Ishikawa (cell line): Measurements from ENCODE around the gene NOS1AP.

ENCODE experiments used
- CEBPB ChIP-seq: IDR thresholded peaks from 2 replicates; pipeline ENCODE4 v1.6.1; 2012
- CREB1 ChIP-seq: IDR thresholded peaks from 2 replicates; pipeline ENCODE4 v1.6.1; 2012; ENCODE audit warnings: low read depth
- EGR1 ChIP-seq: IDR thresholded peaks from 2 replicates; pipeline ENCODE4 v1.6.1; 2012
- EP300 ChIP-seq: IDR thresholded peaks from 2 replicates; pipeline ENCODE4 v1.6.1; 2012; ENCODE audit warnings: borderline replicate concordance
- FOXM1 ChIP-seq: IDR thresholded peaks from 2 replicates; pipeline ENCODE4 v1.6.1; 2012; ENCODE audit warnings: low read depth, borderline replicate concordance
- NFIC ChIP-seq: IDR thresholded peaks from 2 replicates; pipeline ENCODE4 v1.6.1; 2012
- RAD21 ChIP-seq: IDR thresholded peaks from 2 replicates; pipeline ENCODE4 v1.6.1; 2012; ENCODE audit warnings: low read depth
- REST ChIP-seq: IDR thresholded peaks from 2 replicates; pipeline ENCODE4 v1.6.1; 2012; ENCODE audit warnings: low read depth, mild to moderate bottlenecking
- TAF1 ChIP-seq: IDR thresholded peaks from 2 replicates; pipeline ENCODE4 v1.6.1; 2012; ENCODE audit warnings: low read depth, mild to moderate bottlenecking
- TCF12 ChIP-seq: IDR thresholded peaks from 2 replicates; pipeline ENCODE4 v1.6.1; 2012; ENCODE audit warnings: low read depth
- TEAD4 ChIP-seq: IDR thresholded peaks from 2 replicates; pipeline ENCODE4 v1.6.1; 2012
- USF1 ChIP-seq: IDR thresholded peaks from 2 replicates; pipeline ENCODE4 v1.6.1; 2012
- YY1 ChIP-seq: IDR thresholded peaks from 2 replicates; pipeline ENCODE4 v1.6.1; 2012; ENCODE audit warnings: low read depth
- ZBTB7A ChIP-seq: IDR thresholded peaks from 2 replicates; pipeline ENCODE4 v1.6.1; 2012; ENCODE audit warnings: low read depth
- TF ChIP-seq, protein P1 (sequence below): IDR thresholded peaks from 2 replicates; pipeline ENCODE4 v1.6.1; 2012

Gene NOS1AP

DNA sequence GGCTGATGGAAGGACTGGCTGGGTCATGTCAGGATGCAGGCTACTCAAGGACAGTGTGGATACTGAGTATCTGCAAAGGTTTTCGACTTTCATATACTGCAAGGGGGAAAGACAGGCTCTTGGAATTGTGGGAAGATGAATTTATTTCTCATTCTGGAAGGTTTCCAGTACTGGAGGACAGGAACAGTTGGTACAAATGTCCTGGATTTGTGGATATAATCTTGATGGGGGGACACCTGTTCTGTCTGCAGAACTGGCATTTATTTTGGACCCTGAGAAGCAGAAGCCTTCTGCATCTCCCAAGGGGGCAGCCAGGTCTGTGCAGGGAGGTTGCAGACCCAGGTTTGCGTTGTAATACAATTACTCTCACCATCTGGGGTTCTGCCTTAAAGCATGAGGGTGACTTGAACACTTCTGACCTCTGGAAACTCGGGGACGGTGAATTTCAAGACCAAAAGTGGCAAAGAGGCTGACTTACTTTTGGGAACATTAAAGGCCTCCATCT is 65.8 kb downstream of the NOS1AP start:
- no peak for TF ChIP-seq CEBPB
- TF ChIP-seq CREB1: no peak
- no peak for TF ChIP-seq NFIC
- TF ChIP-seq, protein P1, sequence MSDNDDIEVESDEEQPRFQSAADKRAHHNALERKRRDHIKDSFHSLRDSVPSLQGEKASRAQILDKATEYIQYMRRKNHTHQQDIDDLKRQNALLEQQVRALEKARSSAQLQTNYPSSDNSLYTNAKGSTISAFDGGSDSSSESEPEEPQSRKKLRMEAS: no peak
- TF ChIP-seq USF1: no peak
- no peak for TF ChIP-seq EGR1
- TF ChIP-seq ZBTB7A: no peak
- TF ChIP-seq TCF12: no peak
- no peak for TF ChIP-seq FOXM1
- no peak for TF ChIP-seq YY1
- TF ChIP-seq TAF1: no peak
- no peak for TF ChIP-seq RAD21
- no peak for TF ChIP-seq REST
- TF ChIP-seq TEAD4: no peak
- TF ChIP-seq EP300: no peak

GRCh38 chr1:162136760-162137159 is 67.3 kb downstream of the NOS1AP start:
- 0 out of 2 replicates have a peak, but pooled peaks have one; percentile 6 for TF ChIP-seq RAD21
- no peak for TF ChIP-seq FOXM1
- TF ChIP-seq TEAD4: peak; percentile 47

GRCh38 chr1:162137179-162137960 is 67.9 kb downstream of the NOS1AP start:
- TF ChIP-seq NFIC (no peak), CEBPB (no peak), TAF1 (no peak), REST (no peak), EGR1 (no peak), FOXM1 (no peak), TCF12 (no peak), USF1 (no peak), CREB1 (no peak), ZBTB7A (no peak), YY1 (no peak), RAD21 (no peak), EP300 (no peak), TEAD4 (no peak)
- TF ChIP-seq, protein P1: no peak

DNA sequence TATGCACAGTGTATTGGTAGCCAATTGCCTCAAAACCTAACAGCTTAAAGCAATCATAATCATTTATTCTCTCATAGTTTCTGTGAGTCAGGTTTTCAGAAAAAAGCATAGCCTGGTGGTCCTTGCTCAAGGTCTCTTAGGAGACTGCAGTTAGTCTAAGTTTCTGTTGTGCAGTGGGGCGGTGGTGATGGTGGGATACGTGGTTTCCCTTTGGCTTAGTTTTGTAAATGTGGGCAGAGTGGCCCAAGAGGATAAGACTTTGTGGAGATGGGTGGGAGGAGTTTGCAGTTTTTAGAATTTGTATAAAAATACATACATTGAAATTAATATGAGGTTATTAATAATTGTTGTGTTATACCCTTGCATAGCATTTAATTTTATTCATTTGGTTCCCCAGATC is 68.6 kb downstream of the NOS1AP start:
- TF ChIP-seq NFIC (no peak), USF1 (no peak), EGR1 (no peak), CEBPB (no peak), YY1 (no peak), REST (no peak), CREB1 (no peak), FOXM1 (no peak), ZBTB7A (no peak), RAD21 (no peak), TCF12 (no peak), TEAD4 (no peak), TAF1 (no peak), EP300 (no peak)
- TF ChIP-seq, protein P1: no peak
